DMS114 treated with DMSO at 0.1 percent for 48 hours (cell line): Measurements from ENCODE around the gene SYCP1.
"Not testable (repeated sequence)": the region's sequence is repeated elsewhere in the genome, so short reads cannot be mapped to it uniquely, and the experiment has no call there.

Experiments
- DNase-seq: peaks from one replicate; lab custom pipeline; 2025; ENCODE audit not compliant: unreplicated experiment; lab: John Stamatoyannopoulos, UW

Gene SYCP1

GRCh38 chr1:114956570-114956969 is 101.9 kb downstream of the SYCP1 start:
- DNase-seq: peak; percentile 12

GRCh38 chr1:114959423-114959822 is 104.8 kb downstream of the SYCP1 start:
- DNase-seq: no peak

GRCh38 chr1:114976891-114977290 is 122.2 kb downstream of the SYCP1 start:
- no peak for DNase-seq

- peak; percentile 42 for DNase-seq
These were observed 124.7 kb downstream of the SYCP1 start for GRCh38 chr1:114979278-114979891.

- DNase-seq: no peak
These were observed 127.6 kb downstream of the SYCP1 start for GRCh38 chr1:114982251-114982650.

- no peak for DNase-seq
These were observed 131.6 kb downstream of the SYCP1 start for GRCh38 chr1:114986286-114986685.

- no peak for DNase-seq
These were observed 133.4 kb downstream of the SYCP1 start for GRCh38 chr1:114988095-114988494.

GRCh38 chr1:114997510-114998289 is 143.0 kb downstream of the SYCP1 start:
- no peak for DNase-seq

- DNase-seq: no peak
These were observed 151.5 kb downstream of the SYCP1 start for GRCh38 chr1:115006191-115006590.

GRCh38 chr1:115012006-115012405 is 157.3 kb downstream of the SYCP1 start:
- DNase-seq: no peak

GRCh38 chr1:115012434-115012833 is 157.8 kb downstream of the SYCP1 start:
- DNase-seq: no peak

- no peak for DNase-seq
These were observed 159.1 kb downstream of the SYCP1 start for GRCh38 chr1:115013792-115014191.

- not testable (repeated sequence) for DNase-seq
These were observed 164.9 kb downstream of the SYCP1 start for GRCh38 chr1:115019549-115019948.

- no peak for DNase-seq
These were observed 166.5 kb downstream of the SYCP1 start for GRCh38 chr1:115021145-115021544.

- no peak for DNase-seq
These were observed 168.9 kb downstream of the SYCP1 start for GRCh38 chr1:115023593-115023992.

- DNase-seq: no peak
These were observed 174.9 kb downstream of the SYCP1 start, which contains the start of gene TSHB for GRCh38 chr1:115029526-115029925. Gene TSHB, plus strand, starts transcription at chr1:115029826. Its CDS starts 3,537 bp downstream, at chr1:115033363.

- DNase-seq: no peak
These were observed 176.9 kb downstream of the SYCP1 start for GRCh38 chr1:115031595-115031994.

GRCh38 chr1:115035652-115036051 is 181.0 kb downstream of the SYCP1 start:
- DNase-seq: no peak

GRCh38 chr1:115036814-115037507 is 182.3 kb downstream of the SYCP1 start:
- DNase-seq: no peak

GRCh38 chr1:115040501-115040900 is 185.8 kb downstream of the SYCP1 start:
- DNase-seq: no peak

GRCh38 chr1:115041654-115042053 is 187.0 kb downstream of the SYCP1 start:
- DNase-seq: peak; percentile 29
